OCI-LY3 (cell line): ENCODE measurements around the gene CACNA1C.

Experiments
- H2AFZ ChIP-seq: fragments of 200-600, 300-600 bp; shearing (Covaris generic); 2 replicates; pipeline ENCODE4 v1.6.0; 2014; ENCODE audit warnings: antibody characterized with exemption, low read depth, low read length
- H3K27ac ChIP-seq: fragments of 200-600, 300-600 bp; sonication (generic); 2 replicates; pipeline ENCODE4 v1.5.1; 2014; ENCODE audit warnings: mild to moderate bottlenecking, low read length, moderate library complexity, mixed read lengths
- H3K27me3 ChIP-seq: fragments of 200-600, 300-600 bp; sonication (generic); 2 replicates; pipeline ENCODE4 v1.6.1; 2014; ENCODE audit warnings: low read depth, low read length, mixed read lengths
- H3K36me3 ChIP-seq: fragments of 200-600, 300-600 bp; sonication (generic); replicated peaks from 2 replicates; pipeline ENCODE3; 2014; ENCODE audit warnings: low read depth, low read length, mixed read lengths
- H3K4me1 ChIP-seq: fragments of 300-600, 200-600 bp; sonication (generic); 2 replicates; pipeline ENCODE4 v1.6.1; 2014; ENCODE audit warnings: low read length, mixed read lengths
- H3K4me2 ChIP-seq: fragments of 200-600, 300-600 bp; sonication (generic); 2 replicates; pipeline ENCODE4 v1.6.1; 2014; ENCODE audit warnings: low read length, mixed read lengths
- H3K4me3 ChIP-seq: fragments of 300-600, 200-600 bp; sonication (generic); 2 replicates; pipeline ENCODE4 v1.5.1; 2014; ENCODE audit warnings: antibody characterized with exemption, mild to moderate bottlenecking, low read length, moderate library complexity
- H3K79me2 ChIP-seq: fragments of 300-600, 200-600 bp; shearing (Covaris generic); 2 replicates; pipeline ENCODE4 v1.6.1; 2014; ENCODE audit warnings: mild to moderate bottlenecking, low read length, mixed read lengths
- H3K9ac ChIP-seq: fragments of 300-600, 200-600 bp; shearing (Covaris generic); 2 replicates; pipeline ENCODE4 v1.6.0; 2014; ENCODE audit warnings: mild to moderate bottlenecking, low read length, moderate library complexity
- H3K9me3 ChIP-seq: fragments of 200-600, 300-600 bp; shearing (Covaris generic); 2 replicates; pipeline ENCODE4 v1.6.1; 2014; ENCODE audit warnings: low read length, mixed read lengths; ENCODE audit not compliant: insufficient read depth
- H4K20me1 ChIP-seq: fragments of 200-600, 300-600 bp; sonication (generic); 2 replicates; pipeline ENCODE4 v1.6.1; 2016; ENCODE audit warnings: low read length, mixed read lengths; ENCODE audit not compliant: insufficient read depth
- CTCF ChIP-seq: fragments of 200-600, 300-600 bp; sonication (generic); IDR thresholded peaks from 2 replicates; pipeline ENCODE4 v1.5.1; 2014; ENCODE audit warnings: antibody characterized with exemption, low read length, low read depth
- EZH2phosphoT487 ChIP-seq: fragments of 200-600 bp; shearing (Covaris generic); IDR thresholded peaks from 2 replicates; pipeline ENCODE4 v1.6.1; 2018; ENCODE audit warnings: antibody characterized with exemption, mixed run types, low read depth

The CACNA1C gene

GRCh38 chr12:2638273-2639019 lies 585.7 kb downstream of the CACNA1C start:
- Histone ChIP-seq H3K36me3 (no peaks in the 10 kb centered on the region), H3K27ac (no peak overlapping the region), H3K4me3 (no peak overlapping the region), H3K9me3 (no peaks in the 10 kb centered on the region), H4K20me1 (no peaks in the 10 kb centered on the region), H3K27me3 (peaks cover 23% of the 10 kb centered on the region), H3K4me2 (no peak overlapping the region), H3K9ac (no peak overlapping the region), H2AFZ (no peak overlapping the region), H3K79me2 (no peaks in the 10 kb centered on the region), H3K4me1 (peaks cover 9% of the 10 kb centered on the region)
- TF ChIP-seq EZH2phosphoT487: no peak
- TF ChIP-seq CTCF: no peak

DNA sequence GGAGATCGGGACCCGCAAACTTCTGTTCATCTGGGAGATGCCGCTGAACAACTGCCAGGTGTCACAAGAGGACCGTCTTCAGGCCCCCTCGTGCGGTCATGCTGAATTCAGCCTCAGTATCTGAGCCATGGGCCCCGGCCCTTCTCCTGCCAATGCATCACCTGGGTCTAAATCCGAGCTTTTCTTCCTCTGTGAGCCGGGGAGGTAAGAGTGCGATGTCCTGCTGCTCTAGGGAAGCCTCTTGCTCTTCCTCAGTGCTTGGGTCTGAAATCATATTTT lies 586.2 kb downstream of the CACNA1C start:
- no peak for TF ChIP-seq CTCF
- no peak for TF ChIP-seq EZH2phosphoT487
- no peak overlapping the region for H2AFZ ChIP-seq
- no peak overlapping the region for H3K27ac ChIP-seq
- H3K79me2 ChIP-seq: no peaks in the 10 kb centered on the region
- no peak overlapping the region for H3K9ac ChIP-seq
- no peaks in the 10 kb centered on the region for H4K20me1 ChIP-seq
- no peak overlapping the region for H3K4me2 ChIP-seq
- H3K4me1 ChIP-seq: peaks cover 9% of the 10 kb centered on the region
- H3K4me3 ChIP-seq: no peak overlapping the region
- no peaks in the 10 kb centered on the region for H3K36me3 ChIP-seq
- H3K27me3 ChIP-seq: peaks cover 28% of the 10 kb centered on the region
- H3K9me3 ChIP-seq: no peaks in the 10 kb centered on the region

- Histone ChIP-seq H3K27ac (no peak overlapping the region), H3K79me2 (no peaks in the 10 kb centered on the region), H3K27me3 (peaks cover 34% of the 10 kb centered on the region), H4K20me1 (no peaks in the 10 kb centered on the region), H3K36me3 (no peaks in the 10 kb centered on the region), H3K9ac (no peak overlapping the region), H3K9me3 (no peaks in the 10 kb centered on the region), H3K4me3 (no peak overlapping the region), H3K4me2 (no peak overlapping the region), H3K4me1 (peaks cover 9% of the 10 kb centered on the region), H2AFZ (no peak overlapping the region)
- TF ChIP-seq CTCF: no peak
- TF ChIP-seq EZH2phosphoT487: no peak
Measured at GRCh38 chr12:2640281-2640680, 587.5 kb downstream of the CACNA1C start.

- Histone ChIP-seq H4K20me1 (no peaks in the 10 kb centered on the region), H3K79me2 (no peaks in the 10 kb centered on the region), H3K27ac (no peak overlapping the region), H3K4me2 (no peak overlapping the region), H3K9me3 (no peaks in the 10 kb centered on the region), H3K36me3 (no peaks in the 10 kb centered on the region), H3K4me3 (no peak overlapping the region), H3K4me1 (peaks cover 9% of the 10 kb centered on the region), H3K27me3 (peaks cover 36% of the 10 kb centered on the region), H3K9ac (no peak overlapping the region), H2AFZ (no peak overlapping the region)
- no peak for TF ChIP-seq CTCF
- TF ChIP-seq EZH2phosphoT487: no peak
Measured at GRCh38 chr12:2640709-2641108, 587.9 kb downstream of the CACNA1C start.
